Fibroblast of mammary gland (primary cell): ENCODE data around the gene ALKBH6.

Experiments
- DNase-seq: peaks from one replicate; pipeline ENCODE4 v3.0.0-alpha.2; 2010; ENCODE audit warnings: low read depth
- H3K4me3 ChIP-seq: 2 replicates; pipeline ENCODE4 v1.5.1; 2011; ENCODE audit warnings: low read depth, mild to moderate bottlenecking, low read length, moderate library complexity; ENCODE audit not compliant: control insufficient read depth
- TF ChIP-seq, protein P1 (sequence below): conservative IDR thresholded peaks from 2 replicates; pipeline ENCODE4 v1.5.1; 2011; ENCODE audit warnings: low read depth, low read length, inconsistent platforms; ENCODE audit not compliant: control insufficient read depth, insufficient read depth

ALKBH6 gene

DNA sequence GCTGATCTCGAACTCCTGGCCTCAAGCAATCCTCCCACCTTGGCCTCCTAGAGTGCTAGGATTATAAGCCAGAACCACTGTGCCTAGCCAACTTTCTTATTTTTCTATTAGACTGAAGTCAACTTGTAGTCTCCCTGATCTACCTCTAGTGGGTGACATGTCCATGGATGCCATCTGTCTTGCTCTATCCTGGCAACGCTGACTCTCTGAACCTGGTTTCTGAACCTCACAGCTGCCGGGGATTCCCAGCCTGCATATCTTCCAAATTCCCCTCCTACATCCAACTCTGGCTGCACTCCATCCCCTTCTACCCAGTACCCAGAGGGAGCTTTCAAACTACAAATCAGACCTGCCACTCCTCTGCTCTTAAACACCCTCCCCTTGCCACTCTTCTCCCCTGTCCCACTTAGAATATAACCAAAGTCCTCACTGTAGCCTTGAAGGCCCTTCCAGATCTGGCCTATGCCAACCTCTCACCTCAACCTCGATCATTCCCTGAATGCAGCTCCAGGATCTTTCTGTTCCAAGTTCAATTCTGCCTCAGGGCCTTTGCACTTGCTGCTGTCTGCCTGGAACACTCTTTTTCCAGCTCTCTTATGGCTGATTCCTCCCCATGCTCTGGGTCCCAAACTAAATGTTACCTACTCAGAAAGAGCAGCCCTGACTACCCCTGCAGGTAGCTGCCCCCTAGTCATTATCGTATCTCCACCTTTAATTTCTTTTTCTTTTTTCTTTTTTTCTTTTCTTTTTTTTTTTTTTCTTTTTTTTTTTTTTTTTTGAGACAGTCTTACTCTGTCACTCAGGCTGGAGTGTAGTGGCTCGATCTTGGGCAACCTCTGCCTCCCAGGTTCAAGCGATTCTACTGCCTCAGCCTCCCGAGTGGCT, 16.5 kb upstream of the ALKBH6 start:
- H3K4me3 ChIP-seq = no peak overlapping the region
- peak; percentile 45 for DNase-seq
- TF ChIP-seq, protein P1, sequence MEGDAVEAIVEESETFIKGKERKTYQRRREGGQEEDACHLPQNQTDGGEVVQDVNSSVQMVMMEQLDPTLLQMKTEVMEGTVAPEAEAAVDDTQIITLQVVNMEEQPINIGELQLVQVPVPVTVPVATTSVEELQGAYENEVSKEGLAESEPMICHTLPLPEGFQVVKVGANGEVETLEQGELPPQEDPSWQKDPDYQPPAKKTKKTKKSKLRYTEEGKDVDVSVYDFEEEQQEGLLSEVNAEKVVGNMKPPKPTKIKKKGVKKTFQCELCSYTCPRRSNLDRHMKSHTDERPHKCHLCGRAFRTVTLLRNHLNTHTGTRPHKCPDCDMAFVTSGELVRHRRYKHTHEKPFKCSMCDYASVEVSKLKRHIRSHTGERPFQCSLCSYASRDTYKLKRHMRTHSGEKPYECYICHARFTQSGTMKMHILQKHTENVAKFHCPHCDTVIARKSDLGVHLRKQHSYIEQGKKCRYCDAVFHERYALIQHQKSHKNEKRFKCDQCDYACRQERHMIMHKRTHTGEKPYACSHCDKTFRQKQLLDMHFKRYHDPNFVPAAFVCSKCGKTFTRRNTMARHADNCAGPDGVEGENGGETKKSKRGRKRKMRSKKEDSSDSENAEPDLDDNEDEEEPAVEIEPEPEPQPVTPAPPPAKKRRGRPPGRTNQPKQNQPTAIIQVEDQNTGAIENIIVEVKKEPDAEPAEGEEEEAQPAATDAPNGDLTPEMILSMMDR = peak; percentile 25

DNA sequence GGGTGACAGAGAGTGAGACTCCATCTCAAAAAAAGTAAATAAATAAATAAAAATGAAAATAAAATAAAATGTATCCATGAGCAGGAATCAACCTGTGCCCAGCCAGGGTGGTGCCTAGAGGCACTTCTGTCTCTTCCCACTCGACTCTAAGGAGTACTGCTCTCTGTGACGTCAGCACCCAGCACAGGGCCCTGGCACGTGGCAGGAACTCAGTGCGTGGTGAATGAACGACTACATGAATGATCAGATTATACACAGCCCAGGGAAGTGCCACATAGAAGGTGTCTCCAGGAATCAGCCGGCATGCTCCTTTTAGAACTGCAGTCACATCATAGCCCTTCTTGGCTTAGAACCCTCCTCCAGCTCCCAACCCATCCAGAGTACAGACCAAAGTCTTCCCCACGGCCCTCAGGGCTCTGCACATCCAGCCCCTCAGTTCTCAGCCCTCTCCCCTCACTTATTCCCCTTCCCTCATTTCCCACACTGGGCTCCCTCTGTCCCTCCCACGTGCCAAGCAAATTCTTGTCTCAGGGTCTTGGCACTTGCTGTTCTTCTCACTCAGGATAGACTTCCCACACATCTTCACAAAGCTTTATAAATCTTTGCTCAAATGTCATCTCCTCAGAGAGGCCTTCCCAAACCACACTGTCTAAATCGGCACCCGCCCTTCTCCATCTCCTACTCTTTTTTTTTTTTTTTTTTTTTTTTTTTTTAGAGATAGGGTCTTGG, 14.5 kb upstream of the ALKBH6 start:
- TF ChIP-seq, protein P1 = no peak
- no peak overlapping the region for H3K4me3 ChIP-seq
- no peak for DNase-seq

DNA sequence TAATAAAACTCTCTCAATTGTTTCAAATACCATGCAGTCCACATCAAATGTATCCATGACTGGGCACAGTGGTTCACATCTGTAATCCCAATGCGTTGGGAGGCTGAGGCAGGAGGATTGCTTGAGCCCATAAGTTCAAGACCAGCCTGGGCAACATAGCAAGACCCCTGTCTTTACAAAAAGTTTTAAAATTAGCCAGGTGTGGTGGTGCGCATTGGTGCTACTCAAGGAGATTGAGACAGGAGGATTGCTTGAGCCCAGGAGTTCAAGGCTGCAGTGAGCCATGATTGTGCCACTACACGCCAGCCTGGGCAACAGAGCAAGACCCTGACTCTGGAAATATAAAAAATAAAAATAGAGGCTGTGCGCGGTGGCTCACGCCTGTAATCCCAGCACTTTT, 13.7 kb upstream of the ALKBH6 start:
- no peak for DNase-seq
- TF ChIP-seq, protein P1 = no peak
- no peak overlapping the region for H3K4me3 ChIP-seq

DNA sequence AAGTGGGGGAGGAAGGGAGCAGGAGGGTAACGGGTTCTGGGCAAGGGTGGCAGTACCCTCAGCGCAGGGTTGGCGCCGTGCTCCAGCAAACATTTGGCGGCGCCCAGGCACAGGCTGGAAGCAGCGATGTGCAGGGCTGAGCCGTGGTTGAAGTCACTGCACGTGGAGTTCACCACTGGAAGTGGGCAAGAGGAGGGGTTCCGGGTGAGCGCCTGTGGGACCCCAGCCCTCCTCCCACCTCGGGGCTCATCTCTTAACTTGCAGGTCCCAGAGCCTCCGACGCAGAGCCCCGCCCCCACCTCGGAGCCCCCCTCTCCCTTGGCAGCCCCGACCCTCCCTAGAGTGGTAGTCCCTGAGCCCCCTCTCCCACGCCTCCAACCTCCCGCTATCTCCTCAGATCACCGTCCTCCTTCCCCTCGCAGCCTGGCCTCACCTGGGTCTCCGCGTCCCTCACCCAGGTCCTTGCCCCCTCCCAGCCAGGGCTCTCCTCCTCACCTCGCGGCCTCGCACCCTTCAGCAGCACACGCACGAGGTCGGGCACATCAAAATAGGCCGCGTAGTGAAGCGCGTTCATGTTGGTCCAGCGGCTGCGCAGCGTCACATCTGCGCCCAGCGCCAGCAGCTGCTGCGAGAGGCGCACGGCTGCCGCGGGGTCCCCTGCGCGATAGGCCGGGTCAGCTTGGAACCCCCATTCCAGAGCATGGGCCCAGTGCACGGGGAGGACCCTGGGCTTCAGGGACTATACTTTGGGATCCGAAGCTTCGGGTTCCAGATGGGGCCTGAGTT, 12.3 kb upstream of the ALKBH6 start:
- TF ChIP-seq, protein P1 = no peak
- H3K4me3 ChIP-seq = no peak overlapping the region
- no peak for DNase-seq

DNA sequence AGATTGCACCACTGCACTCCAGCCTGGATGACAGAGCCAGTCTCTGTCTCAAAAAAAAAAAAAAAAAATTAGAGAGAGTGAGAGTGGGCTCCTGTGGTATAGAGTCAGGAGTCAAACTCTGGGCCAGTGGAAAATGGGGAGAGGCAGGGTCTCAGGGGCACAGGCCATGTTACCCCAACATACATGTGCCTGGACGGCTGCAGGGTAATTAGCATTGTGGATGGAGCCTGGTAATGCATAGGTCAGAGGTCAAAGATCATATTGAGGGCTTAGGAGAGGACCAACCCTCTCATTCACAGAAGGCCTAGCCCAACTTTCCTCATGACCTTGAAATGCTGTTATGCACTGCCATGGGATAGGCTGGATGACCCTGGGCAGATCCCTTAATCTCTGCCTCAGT, 11.5 kb upstream of the ALKBH6 start:
- no peak for DNase-seq
- no peak overlapping the region for H3K4me3 ChIP-seq
- TF ChIP-seq, protein P1 = no peak

DNA sequence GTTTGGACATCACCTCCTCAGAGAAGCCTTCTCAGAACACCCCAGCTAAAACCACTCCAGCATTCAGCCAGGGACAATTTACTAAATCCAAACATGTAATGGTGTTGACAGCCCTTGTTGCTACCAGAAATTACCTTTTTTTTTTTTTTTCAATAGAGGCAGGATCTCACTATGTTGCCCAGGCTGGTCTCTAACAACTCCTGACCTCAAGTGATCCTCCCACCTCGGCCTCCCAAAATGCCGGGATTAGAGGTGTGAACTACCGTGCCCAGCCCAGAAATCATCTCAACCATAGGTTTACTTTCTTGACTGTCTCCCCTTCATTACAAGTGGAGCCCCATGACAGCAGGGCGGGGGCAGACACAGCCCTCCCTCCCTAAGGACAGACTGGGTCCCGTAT, 9.4 kb upstream of the ALKBH6 start:
- DNase-seq = no peak
- TF ChIP-seq, protein P1 = no peak
- H3K4me3 ChIP-seq = no peak overlapping the region
